ENCODE results near the gene RECQL. TPM values are rescaled to one million over a fixed set of nuclear protein-coding genes. Genes with fewer than 3 reads are reported as not detected.

RECQL gene
- polyA plus RNA-seq, 2 donors = 7.0 to 9.7 TPM

DNA sequence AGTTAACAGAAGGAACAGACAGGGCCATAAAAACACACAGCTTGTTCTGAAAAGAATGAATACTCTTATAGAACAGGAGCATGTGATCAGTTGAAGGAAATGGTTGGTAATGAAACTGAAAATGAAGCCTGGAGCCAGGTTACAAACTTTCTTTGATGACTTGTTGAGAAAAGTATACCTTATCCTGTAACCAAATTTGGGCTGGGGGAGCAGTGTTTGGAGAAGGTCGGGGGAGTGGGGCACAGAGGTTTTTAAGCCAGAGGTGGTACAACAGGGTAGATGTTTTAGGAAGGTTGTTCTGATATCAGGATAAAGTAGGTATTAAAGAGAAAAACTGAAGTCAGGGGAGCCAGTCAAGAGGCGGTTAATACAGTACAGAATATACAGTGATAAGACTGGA lies 8.3 kb upstream of the RECQL start:
- Histone ChIP-seq H3K36me3 (ENCODE audit: control insufficient read depth in 2 of 2, insufficient read depth in 2 of 2, low read length in 1 of 2) (peaks cover 0 to 4% of the 10 kb centered on the region in 2 donors), H3K9me3 (ENCODE audit: control insufficient read depth in 2 of 2, insufficient read depth in 1 of 2, low read depth in 1 of 2, low read length in 1 of 2) (no peaks in the 10 kb centered on the region), H3K27me3 (ENCODE audit: control insufficient read depth in 1 of 2, insufficient read depth in 2 of 2, low read length in 2 of 2) (no peaks in the 10 kb centered on the region), H3K4me3 (ENCODE audit: low read depth in 1 of 2, low read length in 2 of 2) (no peak overlapping the region), H3K27ac (ENCODE audit: low read depth in 2 of 2, low read length in 1 of 2) (no peak overlapping the region), H3K4me1 (ENCODE audit: control insufficient read depth in 2 of 2, insufficient read depth in 2 of 2, low read length in 1 of 2) (no peaks in the 10 kb centered on the region)
- 39 to 42% methylated on average over 2 of the region's 2 CpGs for WGBS, 2 donors

DNA sequence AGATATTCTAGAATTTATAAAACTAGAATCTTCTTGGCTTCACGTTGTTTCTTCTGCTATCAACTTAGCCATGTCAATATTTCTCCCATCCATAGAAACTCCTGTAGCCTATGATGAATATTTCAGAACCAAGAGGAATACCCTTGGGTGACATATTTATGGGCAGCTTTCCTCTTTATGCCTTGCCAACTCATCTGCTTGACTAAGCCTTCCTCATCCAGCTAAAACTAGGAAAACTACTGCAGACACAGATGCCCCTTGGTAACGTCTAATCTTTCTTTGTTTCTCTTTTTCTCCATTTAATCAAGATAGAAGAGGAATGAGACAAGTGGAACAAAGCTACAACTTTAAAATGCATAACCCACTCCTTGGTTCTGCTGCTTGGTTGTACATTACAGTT lies 6.4 kb upstream of the RECQL start:
- Histone ChIP-seq H3K4me1 (ENCODE audit: control insufficient read depth in 2 of 2, insufficient read depth in 2 of 2, low read length in 1 of 2) (peaks cover 0 to under 1% of the 10 kb centered on the region in 2 donors), H3K27ac (ENCODE audit: low read depth in 2 of 2, low read length in 1 of 2) (no peak overlapping the region), H3K36me3 (ENCODE audit: control insufficient read depth in 2 of 2, insufficient read depth in 2 of 2, low read length in 1 of 2) (no peaks in the 10 kb centered on the region), H3K9me3 (ENCODE audit: control insufficient read depth in 2 of 2, insufficient read depth in 1 of 2, low read depth in 1 of 2, low read length in 1 of 2) (no peaks in the 10 kb centered on the region), H3K4me3 (ENCODE audit: low read depth in 1 of 2, low read length in 2 of 2) (no peak overlapping the region), H3K27me3 (ENCODE audit: control insufficient read depth in 1 of 2, insufficient read depth in 2 of 2, low read length in 2 of 2) (no peaks in the 10 kb centered on the region)
- 73 to 83% methylated on average over 2 of the region's 2 CpGs for WGBS, 2 donors

DNA sequence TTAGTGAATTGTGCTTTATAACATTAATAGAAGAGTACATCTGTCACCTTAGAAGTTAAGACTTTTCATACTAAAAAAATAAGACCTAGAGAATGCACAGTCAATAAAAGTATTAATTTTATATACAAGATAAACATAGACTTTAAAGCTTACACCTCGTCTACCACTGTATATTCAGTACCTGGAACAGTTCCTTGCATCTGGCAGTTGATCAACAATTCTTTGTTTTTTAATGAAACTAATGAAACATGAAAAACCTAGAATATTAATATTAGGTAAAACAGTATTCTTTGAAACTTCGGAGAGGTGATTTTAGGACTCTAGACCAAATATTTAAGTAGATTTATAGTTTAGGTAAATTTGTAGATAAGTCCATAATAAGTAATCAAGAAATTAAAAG lies 4.5 kb upstream of the RECQL start:
- Histone ChIP-seq H3K4me1 (ENCODE audit: control insufficient read depth in 2 of 2, insufficient read depth in 2 of 2, low read length in 1 of 2) (peaks cover 0 to 5% of the 10 kb centered on the region in 2 donors), H3K36me3 (ENCODE audit: control insufficient read depth in 2 of 2, insufficient read depth in 2 of 2, low read length in 1 of 2) (no peaks in the 10 kb centered on the region), H3K27ac (ENCODE audit: low read depth in 2 of 2, low read length in 1 of 2) (no peak overlapping the region), H3K27me3 (ENCODE audit: control insufficient read depth in 1 of 2, insufficient read depth in 2 of 2, low read length in 2 of 2) (no peaks in the 10 kb centered on the region), H3K4me3 (ENCODE audit: low read depth in 1 of 2, low read length in 2 of 2) (no peak overlapping the region), H3K9me3 (ENCODE audit: control insufficient read depth in 2 of 2, insufficient read depth in 1 of 2, low read depth in 1 of 2, low read length in 1 of 2) (no peaks in the 10 kb centered on the region)
- 47 to 55% methylated on average over 2 of the region's 2 CpGs for WGBS, 2 donors

DNA sequence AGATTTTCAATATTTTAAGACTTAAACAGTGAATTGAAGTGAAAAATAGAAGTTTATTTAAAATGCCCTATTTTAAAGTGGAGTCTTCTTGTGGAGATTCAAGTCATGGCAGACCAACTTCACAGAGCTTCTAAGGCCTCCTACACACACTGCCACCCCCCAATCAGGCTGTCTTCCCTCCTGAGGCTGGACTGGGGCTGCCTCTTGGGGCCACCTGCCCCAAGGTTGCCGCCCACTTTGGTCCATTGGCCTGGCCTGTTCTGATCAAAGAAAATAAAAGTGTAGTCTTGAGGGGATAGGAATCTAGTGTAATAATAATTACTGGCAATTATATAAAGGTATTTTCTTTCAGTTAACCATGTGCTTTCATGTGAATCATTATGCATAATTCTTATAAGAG lies 1.4 kb upstream of the RECQL start:
- WGBS, 2 donors = 69 to 85% methylated on average over 1 of the region's 1 CpG
- no peaks in the 10 kb centered on the region for H3K27me3 ChIP-seq (ENCODE audit: control insufficient read depth in 1 of 2, insufficient read depth in 2 of 2, low read length in 2 of 2)
- peaks cover 0 to 6% of the 10 kb centered on the region in 2 donors for H3K4me1 ChIP-seq (ENCODE audit: control insufficient read depth in 2 of 2, insufficient read depth in 2 of 2, low read length in 1 of 2)
- H3K27ac ChIP-seq (ENCODE audit: low read depth in 2 of 2, low read length in 1 of 2) = no peak overlapping the region
- H3K36me3 ChIP-seq (ENCODE audit: control insufficient read depth in 2 of 2, insufficient read depth in 2 of 2, low read length in 1 of 2) = no peaks in the 10 kb centered on the region
- peak overlapping the region in 1 of 2 donors; percentile 96 for H3K4me3 ChIP-seq (ENCODE audit: low read depth in 1 of 2, low read length in 2 of 2)
- H3K9me3 ChIP-seq (ENCODE audit: control insufficient read depth in 2 of 2, insufficient read depth in 1 of 2, low read depth in 1 of 2, low read length in 1 of 2) = no peaks in the 10 kb centered on the region

DNA sequence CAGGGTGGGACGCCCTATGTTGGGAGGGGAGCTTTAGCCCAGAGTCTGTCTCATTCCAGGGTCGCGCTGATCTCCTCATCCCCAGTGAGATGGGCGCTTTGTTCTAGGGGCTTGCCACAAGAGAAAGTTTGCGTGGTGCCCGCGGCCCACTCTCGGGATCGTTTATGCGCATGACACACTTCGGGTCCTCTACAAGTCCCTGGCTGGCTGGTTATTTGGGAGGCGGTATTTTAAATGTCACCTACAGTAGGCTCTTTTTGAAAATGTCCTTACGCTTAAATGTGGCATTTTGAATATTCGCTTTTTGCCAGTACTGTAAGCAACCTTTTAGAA lies 695 bp upstream of the RECQL start:
- Histone ChIP-seq H3K27ac (ENCODE audit: low read depth in 2 of 2, low read length in 1 of 2) (peak overlapping the region; percentile 73 to 93), H3K9me3 (ENCODE audit: control insufficient read depth in 2 of 2, insufficient read depth in 1 of 2, low read depth in 1 of 2, low read length in 1 of 2) (no peaks in the 10 kb centered on the region), H3K4me3 (ENCODE audit: low read depth in 1 of 2, low read length in 2 of 2) (peak overlapping the region; percentile 93 to 96), H3K27me3 (ENCODE audit: control insufficient read depth in 1 of 2, insufficient read depth in 2 of 2, low read length in 2 of 2) (no peaks in the 10 kb centered on the region), H3K36me3 (ENCODE audit: control insufficient read depth in 2 of 2, insufficient read depth in 2 of 2, low read length in 1 of 2) (peaks cover 0 to 6% of the 10 kb centered on the region in 2 donors), H3K4me1 (ENCODE audit: control insufficient read depth in 2 of 2, insufficient read depth in 2 of 2, low read length in 1 of 2) (peaks cover 0 to 6% of the 10 kb centered on the region in 2 donors)
- WGBS, 2 donors = 0 to 1% methylated on average over 14 of the region's 14 CpGs

DNA sequence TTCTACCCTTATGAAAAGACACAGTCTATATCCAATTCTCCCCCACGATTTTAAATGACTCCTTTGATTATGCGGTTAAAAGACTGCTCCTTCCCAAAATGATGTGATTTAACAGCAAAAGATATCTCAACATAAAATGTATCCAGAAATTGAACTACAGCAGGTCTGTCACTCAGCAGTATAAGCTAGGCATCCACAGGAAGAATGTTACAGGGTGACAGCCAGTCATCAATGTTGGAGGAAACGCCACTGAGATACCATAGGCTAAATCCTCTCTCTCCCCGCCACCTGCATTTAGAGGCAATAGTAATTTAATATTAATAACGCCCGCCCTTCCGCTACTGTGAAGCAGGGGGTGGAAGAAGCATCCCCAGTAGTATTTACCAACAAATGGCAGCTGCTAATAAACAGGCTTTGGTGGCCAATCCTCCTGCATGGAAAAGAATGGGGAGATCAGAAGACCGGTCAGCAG lies 613 bp downstream of the RECQL start:
- Histone ChIP-seq H3K4me1 (ENCODE audit: control insufficient read depth in 2 of 2, insufficient read depth in 2 of 2, low read length in 1 of 2) (peaks cover 0 to 6% of the 10 kb centered on the region in 2 donors), H3K36me3 (ENCODE audit: control insufficient read depth in 2 of 2, insufficient read depth in 2 of 2, low read length in 1 of 2) (peaks cover 2 to 6% of the 10 kb centered on the region in 2 donors), H3K4me3 (ENCODE audit: low read depth in 1 of 2, low read length in 2 of 2) (peak overlapping the region; percentile 50 to 96), H3K9me3 (ENCODE audit: control insufficient read depth in 2 of 2, insufficient read depth in 1 of 2, low read depth in 1 of 2, low read length in 1 of 2) (no peaks in the 10 kb centered on the region), H3K27ac (ENCODE audit: low read depth in 2 of 2, low read length in 1 of 2) (peak overlapping the region; percentile 55 to 93), H3K27me3 (ENCODE audit: control insufficient read depth in 1 of 2, insufficient read depth in 2 of 2, low read length in 2 of 2) (no peaks in the 10 kb centered on the region)
- 5 to 7% methylated on average over 8 of the region's 8 CpGs for WGBS, 2 donors

DNA sequence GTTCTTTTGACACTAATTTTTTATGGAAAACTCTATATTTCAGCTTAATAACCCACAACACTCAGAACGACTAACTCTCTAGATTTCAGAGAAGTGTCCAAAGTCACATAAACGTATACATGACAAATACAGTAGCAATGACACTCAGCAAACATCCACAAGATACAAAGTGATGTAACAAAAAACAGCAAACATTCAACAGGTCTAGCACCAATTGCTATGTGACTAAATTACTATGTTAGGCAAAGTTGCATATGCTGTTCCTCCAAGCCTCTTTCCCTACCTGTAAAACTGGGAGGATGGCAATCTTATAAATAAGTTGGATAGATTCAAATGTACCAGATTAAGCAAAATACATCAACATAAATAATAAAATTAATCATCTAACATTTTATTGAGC lies 1.7 kb downstream of the RECQL start:
- no peak overlapping the region for H3K4me3 ChIP-seq (ENCODE audit: low read depth in 1 of 2, low read length in 2 of 2)
- no peaks in the 10 kb centered on the region for H3K27me3 ChIP-seq (ENCODE audit: control insufficient read depth in 1 of 2, insufficient read depth in 2 of 2, low read length in 2 of 2)
- no peaks in the 10 kb centered on the region for H3K9me3 ChIP-seq (ENCODE audit: control insufficient read depth in 2 of 2, insufficient read depth in 1 of 2, low read depth in 1 of 2, low read length in 1 of 2)
- peaks cover 2 to 6% of the 10 kb centered on the region in 2 donors for H3K36me3 ChIP-seq (ENCODE audit: control insufficient read depth in 2 of 2, insufficient read depth in 2 of 2, low read length in 1 of 2)
- peaks cover 0 to 6% of the 10 kb centered on the region in 2 donors for H3K4me1 ChIP-seq (ENCODE audit: control insufficient read depth in 2 of 2, insufficient read depth in 2 of 2, low read length in 1 of 2)
- 72% methylated on average over 2 of the region's 2 CpGs for WGBS, 2 donors
- no peak overlapping the region for H3K27ac ChIP-seq (ENCODE audit: low read depth in 2 of 2, low read length in 1 of 2)

DNA sequence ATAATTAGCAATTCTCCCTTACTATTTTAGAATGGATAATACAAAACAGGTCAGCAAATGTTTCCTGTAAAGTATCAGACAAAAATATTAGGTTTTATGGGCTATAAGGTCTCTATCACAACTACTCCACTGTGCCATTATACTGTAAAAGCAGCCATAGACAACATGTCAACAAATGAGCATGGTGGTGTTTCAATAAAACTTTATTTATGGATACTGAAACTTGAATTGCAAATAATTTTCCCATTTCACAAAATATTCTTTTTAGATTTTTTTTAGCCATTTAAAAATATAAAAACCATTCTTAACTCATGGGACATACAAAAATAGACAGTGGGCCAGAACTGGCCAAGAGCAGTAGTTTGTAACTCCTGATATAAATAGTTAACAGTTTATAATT lies 15.4 kb downstream of the RECQL start:
- Histone ChIP-seq H3K27me3 (ENCODE audit: control insufficient read depth in 1 of 2, insufficient read depth in 2 of 2, low read length in 2 of 2) (no peaks in the 10 kb centered on the region), H3K4me1 (ENCODE audit: control insufficient read depth in 2 of 2, insufficient read depth in 2 of 2, low read length in 1 of 2) (no peaks in the 10 kb centered on the region), H3K4me3 (ENCODE audit: low read depth in 1 of 2, low read length in 2 of 2) (no peak overlapping the region), H3K36me3 (ENCODE audit: control insufficient read depth in 2 of 2, insufficient read depth in 2 of 2, low read length in 1 of 2) (peaks cover 0 to 3% of the 10 kb centered on the region in 2 donors), H3K9me3 (ENCODE audit: control insufficient read depth in 2 of 2, insufficient read depth in 1 of 2, low read depth in 1 of 2, low read length in 1 of 2) (no peaks in the 10 kb centered on the region), H3K27ac (ENCODE audit: low read depth in 2 of 2, low read length in 1 of 2) (no peak overlapping the region)

DNA sequence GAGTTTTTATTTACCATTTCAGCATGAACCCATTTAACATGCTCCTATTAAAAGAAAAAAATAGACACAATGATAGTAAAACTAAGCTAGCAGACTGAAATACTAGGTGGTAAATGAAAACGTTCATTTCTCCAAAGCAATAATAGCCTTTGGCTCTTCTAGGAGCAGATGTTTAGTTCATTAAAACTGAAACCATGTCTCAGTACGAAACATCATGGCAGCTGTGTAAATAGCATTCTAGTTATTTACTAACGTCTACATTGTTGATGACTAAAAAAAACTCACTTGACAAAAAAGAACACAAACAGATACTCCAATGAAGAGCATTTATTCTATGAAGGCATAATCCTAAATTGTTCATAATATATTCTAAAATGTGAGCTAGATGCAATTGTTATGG lies 17.9 kb downstream of the RECQL start:
- WGBS, 2 donors = 71 to 84% methylated on average over 3 of the region's 3 CpGs
- no peak overlapping the region for H3K27ac ChIP-seq (ENCODE audit: low read depth in 2 of 2, low read length in 1 of 2)
- no peak overlapping the region for H3K4me3 ChIP-seq (ENCODE audit: low read depth in 1 of 2, low read length in 2 of 2)
- no peaks in the 10 kb centered on the region for H3K4me1 ChIP-seq (ENCODE audit: control insufficient read depth in 2 of 2, insufficient read depth in 2 of 2, low read length in 1 of 2)
- H3K36me3 ChIP-seq (ENCODE audit: control insufficient read depth in 2 of 2, insufficient read depth in 2 of 2, low read length in 1 of 2) = peaks cover 7 to 9% of the 10 kb centered on the region in 2 donors
- H3K27me3 ChIP-seq (ENCODE audit: control insufficient read depth in 1 of 2, insufficient read depth in 2 of 2, low read length in 2 of 2) = no peaks in the 10 kb centered on the region
- H3K9me3 ChIP-seq (ENCODE audit: control insufficient read depth in 2 of 2, insufficient read depth in 1 of 2, low read depth in 1 of 2, low read length in 1 of 2) = no peaks in the 10 kb centered on the region

DNA sequence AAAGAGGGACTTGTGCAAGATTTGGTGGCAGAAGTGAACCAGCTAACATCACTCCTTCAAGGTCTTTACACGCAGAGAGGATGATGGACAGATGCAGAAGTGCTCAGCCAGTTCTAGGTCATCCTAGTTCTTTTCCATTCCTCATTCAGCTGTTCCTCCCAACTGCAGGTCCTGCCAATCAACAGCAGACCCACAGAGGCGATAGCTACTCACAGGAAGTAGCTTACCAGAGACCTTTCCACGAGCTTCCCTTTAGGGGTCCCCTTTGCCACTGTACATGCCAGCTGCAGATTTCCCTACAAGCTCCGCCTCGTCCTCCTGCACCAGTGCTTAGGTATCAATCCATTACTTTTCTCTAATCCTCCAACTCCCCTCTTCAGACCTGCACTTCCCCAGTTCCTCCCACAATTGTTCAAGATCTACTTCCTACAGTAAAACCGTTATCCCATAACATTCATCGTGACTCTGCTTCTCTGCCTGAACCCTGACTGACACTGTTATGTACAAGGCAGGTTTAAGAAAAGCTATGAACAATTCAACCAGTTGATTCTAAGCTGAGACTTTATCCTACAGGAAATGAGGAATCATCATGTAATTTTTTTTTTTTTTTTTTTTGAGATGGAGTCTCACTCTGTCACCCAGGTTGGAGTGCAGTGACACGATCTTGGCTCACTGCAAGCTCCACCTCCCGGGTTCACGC lies 22.5 kb downstream of the RECQL start:
- Histone ChIP-seq H3K9me3 (ENCODE audit: control insufficient read depth in 2 of 2, insufficient read depth in 1 of 2, low read depth in 1 of 2, low read length in 1 of 2) (no peaks in the 10 kb centered on the region), H3K27me3 (ENCODE audit: control insufficient read depth in 1 of 2, insufficient read depth in 2 of 2, low read length in 2 of 2) (no peaks in the 10 kb centered on the region), H3K36me3 (ENCODE audit: control insufficient read depth in 2 of 2, insufficient read depth in 2 of 2, low read length in 1 of 2) (peaks cover 6 to 7% of the 10 kb centered on the region in 2 donors), H3K4me1 (ENCODE audit: control insufficient read depth in 2 of 2, insufficient read depth in 2 of 2, low read length in 1 of 2) (no peaks in the 10 kb centered on the region), H3K4me3 (ENCODE audit: low read depth in 1 of 2, low read length in 2 of 2) (no peak overlapping the region), H3K27ac (ENCODE audit: low read depth in 2 of 2, low read length in 1 of 2) (no peak overlapping the region)
- WGBS, 2 donors = 89 to 90% methylated on average over 10 of the region's 10 CpGs

Measured in esophagus (tissue), 2 donors.